ENCODE data around the gene SDCCAG8.
"Not testable (repeated sequence)": the region's sequence is repeated elsewhere in the genome, so short reads cannot be mapped to it uniquely, and the experiment has no call there.

The SDCCAG8 gene

DNA sequence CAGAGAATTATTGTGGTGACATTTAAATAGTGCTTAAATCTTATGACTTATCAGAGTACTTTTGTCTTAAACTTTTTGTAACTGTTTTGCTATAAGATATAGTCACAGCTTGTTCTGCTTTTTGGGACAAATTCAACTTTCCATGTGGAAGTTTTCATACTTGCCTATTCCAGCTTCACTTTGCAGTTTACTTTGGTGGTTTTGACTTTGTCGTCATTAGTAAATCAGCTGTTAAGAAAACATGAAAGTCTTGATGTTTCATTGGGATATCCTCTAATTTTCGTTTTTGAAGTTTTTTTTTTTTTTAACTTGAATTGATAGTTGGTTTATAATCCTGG is 31.3 kb downstream of the SDCCAG8 start:
- no peak for DNase-seq

GRCh38 chr1:243287652-243288051 is 31.8 kb downstream of the SDCCAG8 start:
- no peak for DNase-seq

DNA sequence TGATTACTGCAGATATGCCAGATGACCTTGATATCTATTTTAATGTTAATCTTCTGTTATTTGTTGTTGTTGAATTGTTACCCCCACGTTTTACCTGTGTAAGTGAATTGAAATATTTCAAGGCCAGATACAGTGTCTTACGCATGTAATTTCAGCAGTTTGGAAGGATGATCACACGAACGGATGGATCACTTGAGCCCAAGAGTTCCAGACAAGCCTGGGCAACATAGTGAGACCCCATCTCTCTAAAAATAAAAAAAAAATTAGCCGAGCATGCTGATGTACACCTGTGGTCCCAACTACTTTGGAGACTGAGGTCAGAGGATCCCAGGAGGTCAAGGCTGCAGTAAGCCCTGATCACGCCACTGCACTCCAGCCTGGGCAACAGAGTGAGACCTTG is 32.2 kb downstream of the SDCCAG8 start:
- no peak for DNase-seq

DNA sequence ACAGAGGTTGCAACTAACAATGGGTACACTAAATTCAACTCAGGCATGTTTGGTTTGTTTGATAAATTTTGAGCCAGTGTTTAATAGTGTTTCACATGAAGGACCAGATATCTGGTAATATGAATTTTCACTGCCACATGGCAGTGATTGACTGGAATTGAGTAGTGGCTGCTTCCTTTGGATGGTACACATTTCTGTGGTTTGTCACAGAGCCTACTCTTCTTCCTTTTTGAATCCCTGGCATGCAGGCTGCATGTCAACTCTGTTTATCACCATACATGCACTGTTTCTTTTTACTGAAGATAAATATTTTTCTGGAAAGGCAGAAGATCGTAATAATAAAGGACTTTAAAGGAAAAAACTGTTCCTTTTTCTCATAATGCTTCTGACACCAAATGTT is 35.5 kb downstream of the SDCCAG8 start:
- DNase-seq = no peak

GRCh38 chr1:243292117-243292516 is 36.3 kb downstream of the SDCCAG8 start:
- no peak for DNase-seq

DNA sequence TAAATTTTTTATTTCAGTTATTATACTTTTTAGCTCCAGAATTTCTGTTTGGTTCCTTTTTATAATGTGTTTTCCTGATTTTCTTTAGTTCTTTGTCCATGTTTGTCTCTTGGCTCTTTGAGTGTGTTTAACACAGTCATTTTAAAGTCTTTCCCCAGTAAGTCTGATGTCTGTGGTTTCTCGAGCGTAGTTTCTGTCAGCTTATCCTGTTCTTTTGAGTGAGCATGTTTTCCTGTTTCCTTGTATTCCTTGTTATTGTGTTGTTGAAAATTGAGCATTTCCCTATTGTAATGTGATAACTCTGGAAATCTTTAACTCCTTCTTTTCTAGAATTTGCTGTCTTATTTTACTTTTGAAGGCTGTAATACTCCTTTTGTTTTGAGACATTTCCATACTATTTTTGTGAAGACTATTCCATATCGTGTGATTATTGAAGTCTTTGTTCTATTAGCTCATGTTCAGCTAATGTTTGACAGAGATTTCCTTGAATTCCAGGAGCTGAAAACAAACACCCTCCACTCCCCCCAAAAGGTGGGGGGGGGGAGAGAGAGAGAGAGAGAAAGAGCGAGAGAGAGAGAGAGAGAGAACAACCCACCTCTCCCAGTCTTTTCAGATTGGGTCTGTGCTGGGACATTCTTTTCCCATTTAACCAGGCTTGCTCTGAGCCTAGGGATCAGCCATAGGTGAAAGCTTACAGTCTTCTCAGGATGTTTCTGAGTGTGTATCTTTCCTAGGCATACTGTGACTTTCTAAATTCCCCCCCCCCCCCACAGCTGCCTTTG is 38.3 kb downstream of the SDCCAG8 start:
- no peak for DNase-seq

GRCh38 chr1:243294723-243295121 is 38.9 kb downstream of the SDCCAG8 start:
- DNase-seq = no peak

DNA sequence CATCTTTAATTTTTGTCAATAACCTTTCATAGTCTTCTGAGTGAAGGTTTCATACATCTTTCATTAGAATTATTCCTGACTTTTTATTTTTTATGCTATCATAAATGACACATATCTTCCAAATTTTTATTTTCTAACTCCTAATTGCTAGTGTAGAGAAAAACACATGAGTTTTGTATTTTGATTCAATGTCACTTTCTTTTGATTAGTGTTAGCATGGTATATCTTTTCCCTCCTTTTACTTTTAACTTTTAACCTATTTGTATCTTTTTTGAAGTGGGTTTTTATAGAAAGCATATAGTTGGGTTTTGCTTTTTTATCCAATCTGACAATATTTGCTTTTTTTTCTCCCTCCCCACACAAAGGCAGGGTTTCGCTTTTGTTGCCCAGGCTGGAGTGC is 43.2 kb downstream of the SDCCAG8 start:
- no peak for DNase-seq

GRCh38 chr1:243301059-243301458 is 45.2 kb downstream of the SDCCAG8 start:
- DNase-seq = no peak

DNA sequence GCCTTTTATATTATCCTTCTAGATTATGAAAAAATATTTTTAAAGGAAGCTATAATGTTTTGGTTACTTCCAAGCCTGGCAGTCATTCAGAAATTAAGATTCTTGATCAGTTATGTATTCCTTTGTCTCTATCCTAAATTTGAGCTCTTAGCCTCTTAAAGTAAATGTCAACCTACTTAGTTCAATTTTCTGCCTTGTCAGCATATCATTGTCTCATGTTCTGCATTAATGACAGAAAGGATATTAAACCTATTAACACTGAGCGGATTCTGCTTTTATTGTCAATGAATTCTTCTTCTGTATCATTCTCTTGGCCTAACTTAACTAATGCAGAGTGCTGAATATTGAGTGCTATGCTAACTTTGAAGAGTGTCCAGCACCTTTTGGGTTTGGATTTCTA is 56.0 kb downstream of the SDCCAG8 start:
- DNase-seq = no peak

GRCh38 chr1:243312952-243313634 is 57.3 kb downstream of the SDCCAG8 start:
- DNase-seq = no peak

DNA sequence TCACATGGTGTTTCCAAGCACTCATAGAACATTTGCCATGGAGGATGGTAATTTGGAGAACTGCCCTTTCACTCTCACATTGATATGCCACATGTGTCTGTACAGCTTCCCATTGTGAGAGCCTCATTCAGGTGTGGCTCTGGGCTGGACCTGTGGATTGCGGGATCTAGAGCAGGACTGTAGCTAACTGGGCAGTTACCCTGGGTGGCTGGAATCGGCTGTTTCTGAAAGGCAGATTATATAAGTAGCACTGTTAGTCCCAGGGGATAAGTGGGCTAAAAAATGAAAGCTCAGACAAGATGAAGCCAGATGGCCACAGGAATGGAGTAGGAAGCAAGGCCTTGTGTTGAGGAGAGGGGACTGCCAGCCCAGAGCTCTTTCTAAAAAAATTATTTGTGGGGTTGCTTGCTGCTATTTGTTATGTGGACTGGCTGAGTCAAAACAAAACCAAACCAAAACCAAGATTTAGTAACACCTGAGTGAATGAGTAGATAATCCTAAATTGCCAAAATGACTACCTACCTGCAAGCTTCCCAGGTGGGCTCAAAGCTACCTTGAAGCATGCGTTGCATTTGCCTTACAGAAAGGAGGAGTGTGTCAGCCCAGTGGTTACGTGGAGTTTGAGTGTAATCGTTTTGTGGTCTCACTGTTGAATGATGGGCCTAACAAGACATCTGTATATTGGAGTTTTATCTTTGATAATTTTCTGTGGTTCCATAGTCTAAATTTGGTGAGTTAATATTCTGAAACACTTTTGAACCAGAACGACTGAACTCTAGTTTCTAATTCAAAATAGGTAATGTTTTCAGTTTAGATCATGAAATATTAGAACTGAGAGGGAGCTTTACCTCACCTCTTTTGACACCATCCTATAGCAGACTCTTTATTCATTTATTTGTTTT is 58.0 kb downstream of the SDCCAG8 start:
- DNase-seq = no peak

DNA sequence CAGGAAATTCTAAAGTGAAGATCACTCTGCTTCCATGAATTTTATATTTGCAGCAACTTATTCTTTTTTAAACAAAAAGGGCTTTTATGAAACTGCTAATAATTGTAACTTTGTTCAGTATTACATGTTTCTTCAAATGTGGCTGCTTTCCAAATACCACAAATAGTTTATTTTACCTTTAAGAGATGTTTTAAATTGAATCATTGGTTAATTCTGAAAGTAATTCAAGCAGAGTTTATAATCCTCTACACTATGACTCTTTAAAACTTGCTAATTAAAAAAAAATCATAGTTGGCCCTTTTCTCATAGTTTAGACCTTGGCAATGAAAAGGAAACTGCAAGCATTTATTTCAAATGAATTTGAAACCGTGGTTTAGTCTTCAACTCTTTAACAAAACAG is 59.6 kb downstream of the SDCCAG8 start:
- no peak for DNase-seq

DNA sequence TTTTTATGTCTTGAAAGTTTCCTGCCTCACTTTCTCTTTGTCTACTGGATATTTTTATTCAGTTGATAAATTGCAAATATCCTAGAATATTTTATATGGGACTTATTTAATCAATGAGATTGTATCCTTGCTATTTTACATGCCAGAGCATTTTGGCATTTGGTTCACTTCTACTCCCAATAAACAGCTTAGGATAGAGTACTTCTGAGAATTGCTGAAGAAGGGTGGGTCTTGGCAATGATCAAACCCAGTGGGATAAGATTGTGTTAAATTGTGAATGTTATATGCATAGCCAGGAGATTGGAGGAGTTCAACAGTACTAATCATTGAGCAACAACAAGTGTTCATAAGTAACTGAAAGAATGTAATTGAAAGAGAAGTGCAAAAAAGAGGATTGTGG is 60.1 kb downstream of the SDCCAG8 start:
- DNase-seq = no peak

DNA sequence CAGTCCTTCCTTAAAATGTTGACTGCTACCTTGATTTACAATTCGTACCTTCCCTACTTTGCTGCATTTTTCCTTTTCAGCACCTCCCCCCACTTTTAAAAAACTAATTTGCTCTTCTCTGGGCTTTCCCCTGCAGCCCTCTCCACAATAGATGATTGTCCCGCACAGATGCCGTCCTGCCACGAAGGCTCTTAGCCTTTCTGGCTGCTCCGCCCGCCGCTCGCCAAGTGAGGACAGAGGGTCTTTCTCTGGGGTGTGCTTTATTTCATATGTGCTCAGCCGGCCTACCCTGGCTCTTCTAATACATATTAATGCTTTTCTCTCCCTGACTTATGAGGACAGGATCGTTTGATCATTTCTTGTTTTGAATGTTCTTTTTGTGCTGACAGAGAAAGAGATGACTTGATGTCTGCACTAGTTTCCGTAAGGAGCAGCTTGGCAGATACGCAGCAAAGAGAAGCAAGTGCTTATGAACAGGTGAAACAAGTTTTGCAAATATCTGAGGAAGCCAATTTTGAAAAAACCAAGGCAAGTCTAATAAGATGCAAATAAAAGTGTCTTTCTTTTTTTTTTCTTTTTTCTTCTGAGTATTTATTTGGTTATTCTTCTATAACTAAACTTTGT is 60.6 kb downstream of the SDCCAG8 start:
- DNase-seq = no peak

DNA sequence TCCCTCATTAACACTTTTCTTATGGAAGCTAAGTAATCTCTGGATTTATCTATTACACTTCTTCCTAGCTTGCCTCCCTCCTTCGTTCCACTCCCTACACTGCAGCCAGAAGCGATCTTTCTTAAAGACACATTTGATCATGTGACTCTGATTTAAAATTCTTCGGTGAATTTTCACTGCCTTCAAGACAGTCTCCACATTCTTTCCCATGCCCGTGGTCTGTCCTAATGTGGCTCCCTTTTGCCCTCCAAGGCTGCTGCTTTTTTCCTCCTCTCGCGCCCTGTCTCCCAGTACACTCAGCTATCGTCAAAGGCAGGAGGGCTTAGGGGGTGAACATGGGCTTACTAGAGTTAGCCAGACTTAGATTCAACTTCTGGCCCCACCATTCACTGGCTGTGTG is 64.4 kb downstream of the SDCCAG8 start:
- no peak for DNase-seq

- no peak for DNase-seq
These were observed 66.5 kb downstream of the SDCCAG8 start for GRCh38 chr1:243322326-243322725.

DNA sequence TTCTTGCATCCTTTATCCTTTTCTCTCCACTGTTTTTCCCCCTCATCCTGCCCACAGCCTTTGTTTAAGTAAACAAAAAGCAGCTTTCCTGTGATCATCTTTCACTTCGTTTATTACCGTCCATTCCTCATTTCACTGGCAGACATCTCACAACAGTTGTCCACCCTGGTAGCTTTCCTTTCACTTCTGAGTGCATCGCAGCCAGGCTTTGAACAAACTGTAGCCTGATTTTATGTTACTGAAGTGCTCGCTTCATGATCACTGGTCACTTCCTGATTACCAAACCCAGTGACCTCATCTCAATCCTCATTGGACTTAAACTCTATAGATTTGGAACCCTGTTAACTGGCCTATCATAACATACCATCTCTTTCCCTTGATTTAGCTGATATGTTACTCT is 67.7 kb downstream of the SDCCAG8 start:
- no peak for DNase-seq

DNA sequence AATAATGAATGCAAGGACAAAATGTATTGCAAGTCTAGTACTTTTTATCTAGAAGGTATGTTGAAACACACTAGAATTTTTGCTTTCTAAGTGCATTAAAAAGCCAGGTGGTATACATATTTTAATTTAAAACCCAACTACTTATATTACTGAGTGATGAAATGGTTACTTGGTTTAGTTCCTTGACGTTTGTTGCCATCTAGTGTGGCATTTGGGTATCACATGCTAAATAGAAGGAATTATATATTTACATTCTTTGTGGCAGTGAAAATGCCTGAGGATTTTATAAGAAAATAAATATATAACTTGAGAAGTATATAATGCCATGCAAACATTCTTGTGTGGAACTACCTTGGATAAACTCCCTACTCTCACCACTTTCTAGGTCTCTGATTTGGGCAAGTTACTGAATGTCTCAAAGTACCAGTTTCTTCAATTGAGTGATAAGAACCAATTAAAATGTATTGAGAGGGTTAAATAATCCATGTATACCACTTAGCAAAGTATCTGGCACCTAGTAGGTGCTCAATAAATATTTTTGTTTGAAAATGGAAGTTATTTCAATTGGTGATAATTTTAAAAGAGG is 69.6 kb downstream of the SDCCAG8 start:
- DNase-seq = peak; percentile 47

GRCh38 chr1:243332440-243332839 is 76.6 kb downstream of the SDCCAG8 start:
- DNase-seq = no peak

DNA sequence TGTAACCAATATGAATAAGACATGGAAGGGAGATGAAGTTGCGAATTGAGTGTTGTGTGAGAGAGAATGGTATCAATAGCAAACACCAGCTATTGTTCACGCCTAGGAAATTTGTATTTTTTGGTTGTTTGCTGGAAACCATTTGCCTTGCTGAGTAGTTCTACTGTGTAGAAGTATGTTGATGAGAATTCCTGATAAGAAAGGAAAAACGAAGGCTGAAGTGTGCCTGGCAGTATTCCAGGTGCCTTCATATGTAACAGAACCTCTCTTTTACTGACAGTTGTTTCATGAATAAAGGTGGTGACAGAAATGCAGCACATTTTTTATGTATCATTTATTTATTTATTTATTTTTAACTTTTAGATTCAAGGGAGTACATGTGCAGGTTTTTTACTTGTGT is 79.5 kb downstream of the SDCCAG8 start:
- no peak for DNase-seq

GRCh38 chr1:243336163-243336562 is 80.3 kb downstream of the SDCCAG8 start:
- DNase-seq = no peak

DNA sequence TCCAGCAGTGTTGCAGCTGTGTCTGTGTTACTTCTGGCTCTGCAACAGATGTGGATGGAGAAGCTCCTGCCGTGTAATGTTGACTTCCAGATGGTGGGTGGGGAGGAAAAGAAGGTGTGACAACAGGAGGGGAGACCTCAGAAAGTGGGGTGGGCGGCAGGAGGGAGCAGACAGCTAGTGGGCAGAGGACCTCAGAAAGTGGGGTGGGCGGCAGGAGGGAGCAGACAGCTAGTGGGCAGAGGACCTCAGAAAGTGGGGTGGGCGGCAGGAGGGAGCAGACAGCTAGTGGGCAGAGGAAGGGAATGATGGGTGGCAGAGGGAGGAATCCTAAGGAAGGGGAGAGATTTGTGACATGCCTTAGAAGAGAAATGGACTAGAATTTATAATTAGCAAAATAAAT is 83.0 kb downstream of the SDCCAG8 start:
- DNase-seq = not testable (repeated sequence)
